Measurements from ENCODE around the gene BUD31.

BUD31 gene

GRCh38 chr7:99375070-99375807 lies 33.5 kb upstream of the BUD31 start:
- ChIA-PET POLR2A (interaction anchor here (0.6 to 2.7 kb wide), 9 partner anchors 17 to 1061 kb away, joined by 3 to 21 read pairs (median 4); partner anchors contain the start of genes BUD31, CPSF4, PDAP1 and PTCD1), CTCF (no interaction called here)
- Histone ChIP-seq H3K4me1 (ENCODE audit: control insufficient read depth, insufficient read depth, low read length) (no peaks in the 10 kb centered on the region; the same call in 1 of the 2 replicates), H3K4me3 (ENCODE audit: low read depth, low read length) (peak overlapping the region; percentile 66), H3K27ac (ENCODE audit: extremely low read depth, low read depth, low read length) (no peak overlapping the region; the same call in 1 of the 2 replicates), H3K9me3 (ENCODE audit: control insufficient read depth, insufficient read depth, low read depth, low read length) (no peaks in the 10 kb centered on the region), H3K36me3 (ENCODE audit: control insufficient read depth in 2 of 2, insufficient read depth in 1 of 2, low read length in 2 of 2) (peaks cover 0 to 5% of the 10 kb centered on the region in 2 experiments; a peak in 1 of 3 replicates)
- TF ChIP-seq, protein P1, sequence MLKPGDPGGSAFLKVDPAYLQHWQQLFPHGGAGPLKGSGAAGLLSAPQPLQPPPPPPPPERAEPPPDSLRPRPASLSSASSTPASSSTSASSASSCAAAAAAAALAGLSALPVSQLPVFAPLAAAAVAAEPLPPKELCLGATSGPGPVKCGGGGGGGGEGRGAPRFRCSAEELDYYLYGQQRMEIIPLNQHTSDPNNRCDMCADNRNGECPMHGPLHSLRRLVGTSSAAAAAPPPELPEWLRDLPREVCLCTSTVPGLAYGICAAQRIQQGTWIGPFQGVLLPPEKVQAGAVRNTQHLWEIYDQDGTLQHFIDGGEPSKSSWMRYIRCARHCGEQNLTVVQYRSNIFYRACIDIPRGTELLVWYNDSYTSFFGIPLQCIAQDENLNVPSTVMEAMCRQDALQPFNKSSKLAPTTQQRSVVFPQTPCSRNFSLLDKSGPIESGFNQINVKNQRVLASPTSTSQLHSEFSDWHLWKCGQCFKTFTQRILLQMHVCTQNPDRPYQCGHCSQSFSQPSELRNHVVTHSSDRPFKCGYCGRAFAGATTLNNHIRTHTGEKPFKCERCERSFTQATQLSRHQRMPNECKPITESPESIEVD (tag by site-specific recombination; IDR thresholded peaks at IDR 0.05) = no peak
- TF ChIP-seq ZNF626 (tag by site-specific recombination; IDR thresholded peaks at IDR 0.05) (no peak), ZNF791 (tag by site-specific recombination; IDR thresholded peaks at IDR 0.05) (no peak), KLF10 (tag by site-specific recombination; IDR thresholded peaks at IDR 0.05) (no peak), ZNF558 (tag by site-specific recombination; IDR thresholded peaks at IDR 0.05) (no peak), ZNF394 (tag by site-specific recombination; IDR thresholded peaks at IDR 0.05; ENCODE audit: borderline replicate concordance) (peak; percentile 18; the same call in 1 of the 2 replicates), PRDM2 (tag by site-specific recombination; IDR thresholded peaks at IDR 0.05; ENCODE audit: borderline replicate concordance) (no peak), ZNF629 (tag by site-specific recombination; IDR thresholded peaks at IDR 0.05) (no peak), ZNF37A (tag by site-specific recombination; IDR thresholded peaks at IDR 0.05) (no peak), ZNF548 (tag by site-specific recombination; IDR thresholded peaks at IDR 0.05) (no peak), GLI2 (tag by site-specific recombination; IDR thresholded peaks at IDR 0.05; ENCODE audit: borderline replicate concordance, low read depth) (no peak), ZNF138 (tag by site-specific recombination; IDR thresholded peaks at IDR 0.05; ENCODE audit: borderline replicate concordance) (no peak), HOXA7 (CRISPR knock-in tag; IDR thresholded peaks at IDR 0.05; ENCODE audit: borderline replicate concordance) (no peak), ZNF184 (tag by site-specific recombination; IDR thresholded peaks at IDR 0.05) (no peak), ZBTB6 (tag by site-specific recombination; IDR thresholded peaks at IDR 0.05) (no peak), ZNF670 (tag by site-specific recombination; IDR thresholded peaks at IDR 0.05; ENCODE audit: low read depth) (no peak), ZNF549 (tag by site-specific recombination; IDR thresholded peaks at IDR 0.05) (no peak), ZNF837 (tag by site-specific recombination; IDR thresholded peaks at IDR 0.05) (no peak), ZNF501 (tag by site-specific recombination; IDR thresholded peaks at IDR 0.05) (no peak)
- TF ChIP-seq, protein P2, sequence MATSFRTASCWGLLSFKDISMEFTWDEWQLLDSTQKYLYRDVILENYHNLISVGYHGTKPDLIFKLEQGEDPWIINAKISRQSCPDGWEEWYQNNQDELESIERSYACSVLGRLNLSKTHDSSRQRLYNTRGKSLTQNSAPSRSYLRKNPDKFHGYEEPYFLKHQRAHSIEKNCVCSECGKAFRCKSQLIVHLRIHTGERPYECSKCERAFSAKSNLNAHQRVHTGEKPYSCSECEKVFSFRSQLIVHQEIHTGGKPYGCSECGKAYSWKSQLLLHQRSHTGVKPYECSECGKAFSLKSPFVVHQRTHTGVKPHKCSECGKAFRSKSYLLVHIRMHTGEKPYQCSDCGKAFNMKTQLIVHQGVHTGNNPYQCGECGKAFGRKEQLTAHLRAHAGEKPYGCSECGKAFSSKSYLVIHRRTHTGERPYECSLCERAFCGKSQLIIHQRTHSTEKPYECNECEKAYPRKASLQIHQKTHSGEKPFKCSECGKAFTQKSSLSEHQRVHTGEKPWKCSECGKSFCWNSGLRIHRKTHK (tag by site-specific recombination; IDR thresholded peaks at IDR 0.05) = no peak
- TF ChIP-seq, protein P3, sequence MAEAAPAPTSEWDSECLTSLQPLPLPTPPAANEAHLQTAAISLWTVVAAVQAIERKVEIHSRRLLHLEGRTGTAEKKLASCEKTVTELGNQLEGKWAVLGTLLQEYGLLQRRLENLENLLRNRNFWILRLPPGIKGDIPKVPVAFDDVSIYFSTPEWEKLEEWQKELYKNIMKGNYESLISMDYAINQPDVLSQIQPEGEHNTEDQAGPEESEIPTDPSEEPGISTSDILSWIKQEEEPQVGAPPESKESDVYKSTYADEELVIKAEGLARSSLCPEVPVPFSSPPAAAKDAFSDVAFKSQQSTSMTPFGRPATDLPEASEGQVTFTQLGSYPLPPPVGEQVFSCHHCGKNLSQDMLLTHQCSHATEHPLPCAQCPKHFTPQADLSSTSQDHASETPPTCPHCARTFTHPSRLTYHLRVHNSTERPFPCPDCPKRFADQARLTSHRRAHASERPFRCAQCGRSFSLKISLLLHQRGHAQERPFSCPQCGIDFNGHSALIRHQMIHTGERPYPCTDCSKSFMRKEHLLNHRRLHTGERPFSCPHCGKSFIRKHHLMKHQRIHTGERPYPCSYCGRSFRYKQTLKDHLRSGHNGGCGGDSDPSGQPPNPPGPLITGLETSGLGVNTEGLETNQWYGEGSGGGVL (tag by site-specific recombination; IDR thresholded peaks at IDR 0.05) = peak; percentile 71
- TF ChIP-seq, protein P4, sequence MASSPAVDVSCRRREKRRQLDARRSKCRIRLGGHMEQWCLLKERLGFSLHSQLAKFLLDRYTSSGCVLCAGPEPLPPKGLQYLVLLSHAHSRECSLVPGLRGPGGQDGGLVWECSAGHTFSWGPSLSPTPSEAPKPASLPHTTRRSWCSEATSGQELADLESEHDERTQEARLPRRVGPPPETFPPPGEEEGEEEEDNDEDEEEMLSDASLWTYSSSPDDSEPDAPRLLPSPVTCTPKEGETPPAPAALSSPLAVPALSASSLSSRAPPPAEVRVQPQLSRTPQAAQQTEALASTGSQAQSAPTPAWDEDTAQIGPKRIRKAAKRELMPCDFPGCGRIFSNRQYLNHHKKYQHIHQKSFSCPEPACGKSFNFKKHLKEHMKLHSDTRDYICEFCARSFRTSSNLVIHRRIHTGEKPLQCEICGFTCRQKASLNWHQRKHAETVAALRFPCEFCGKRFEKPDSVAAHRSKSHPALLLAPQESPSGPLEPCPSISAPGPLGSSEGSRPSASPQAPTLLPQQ (tag by site-specific recombination; IDR thresholded peaks at IDR 0.05) = peak; percentile 66
- TF ChIP-seq, protein P5, sequence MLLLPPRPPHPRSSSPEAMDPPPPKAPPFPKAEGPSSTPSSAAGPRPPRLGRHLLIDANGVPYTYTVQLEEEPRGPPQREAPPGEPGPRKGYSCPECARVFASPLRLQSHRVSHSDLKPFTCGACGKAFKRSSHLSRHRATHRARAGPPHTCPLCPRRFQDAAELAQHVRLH (tag by site-specific recombination; IDR thresholded peaks at IDR 0.05) = no peak

Measured in HEK293 (cell line).